Tibial nerve (tissue), 4 donors: ENCODE results near the gene HECW1.

Experiments
- CTCF ChIP-seq, 5 experiments: fragments of 200-600 bp in 3 of 5; fragments of 450-650 bp in 2 of 5; sonication (generic) in 3 of 5; IDR thresholded peaks; one replicate each; pipeline ENCODE4 v1.5.1; 2016 to 2019; ENCODE audit warnings: antibody characterized with exemption in 5 of 5, mild to moderate bottlenecking in 3 of 5, moderate library complexity in 2 of 5
- EP300 ChIP-seq, 2 donors: sonication (generic); formaldehyde crosslinking; IDR thresholded peaks; one replicate each; pipeline ENCODE4 v1.6.1; 2017; ENCODE audit warnings: antibody characterized with exemption in 2 of 2, mild to moderate bottlenecking in 1 of 2
- POLR2A ChIP-seq, 2 donors: fragments of 450-650 bp; IDR thresholded peaks; one replicate each; pipeline ENCODE4 v1.6.1; 2017; ENCODE audit warnings: antibody characterized with exemption in 2 of 2, mild to moderate bottlenecking in 2 of 2, moderate library complexity in 2 of 2

GRCh38 chr7:43353902-43354301 is 241.5 kb downstream of the HECW1 start:
- no peak for TF ChIP-seq POLR2A (IDR thresholded peaks at IDR 0.05)
- TF ChIP-seq CTCF (IDR thresholded peaks at IDR 0.05): no peak
- no peak for TF ChIP-seq EP300 (IDR thresholded peaks at IDR 0.05)
